D341Med (cell line): Measurements from ENCODE around the gene GDPD5.
"Not testable (repeated sequence)": the region's sequence is repeated elsewhere in the genome, so short reads cannot be mapped to it uniquely, and the experiment has no call there.

Source experiments
- DNase-seq: peaks from one replicate; pipeline ENCODE4 v3.0.0; 2012; ENCODE audit warnings: low spot score

The GDPD5 gene

DNA sequence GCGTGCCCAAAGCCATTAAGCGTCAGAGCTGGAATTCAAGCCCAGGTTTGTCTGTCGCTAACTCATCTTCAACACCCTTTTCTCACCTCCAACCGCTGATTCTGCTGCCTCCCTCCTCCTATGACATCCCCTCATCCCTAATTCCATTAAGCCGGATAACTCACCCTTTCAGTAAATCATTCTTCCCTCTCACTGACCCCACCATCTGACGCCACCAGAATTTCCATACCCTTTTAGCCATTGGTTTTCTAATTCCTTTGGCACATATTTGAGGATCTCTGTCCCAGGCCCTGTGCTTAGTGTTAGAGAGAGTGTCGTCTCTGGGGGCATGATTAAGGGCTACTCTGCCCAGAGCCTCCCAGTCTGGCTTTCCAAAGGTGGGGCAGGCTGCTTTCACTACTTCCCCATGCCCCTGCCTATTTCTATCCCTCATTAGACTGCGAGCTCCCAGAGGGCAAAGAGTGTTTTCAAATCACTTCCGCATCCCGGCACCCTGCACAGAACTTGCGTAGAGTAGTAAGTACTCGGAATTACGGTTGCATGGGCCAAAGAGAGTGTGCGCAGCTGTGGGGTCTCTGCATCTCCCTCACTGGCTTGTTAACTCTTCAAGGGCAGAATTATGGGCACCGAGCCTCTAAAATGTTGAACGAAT, 96.6 kb downstream of the GDPD5 start:
- no peak for DNase-seq

DNA sequence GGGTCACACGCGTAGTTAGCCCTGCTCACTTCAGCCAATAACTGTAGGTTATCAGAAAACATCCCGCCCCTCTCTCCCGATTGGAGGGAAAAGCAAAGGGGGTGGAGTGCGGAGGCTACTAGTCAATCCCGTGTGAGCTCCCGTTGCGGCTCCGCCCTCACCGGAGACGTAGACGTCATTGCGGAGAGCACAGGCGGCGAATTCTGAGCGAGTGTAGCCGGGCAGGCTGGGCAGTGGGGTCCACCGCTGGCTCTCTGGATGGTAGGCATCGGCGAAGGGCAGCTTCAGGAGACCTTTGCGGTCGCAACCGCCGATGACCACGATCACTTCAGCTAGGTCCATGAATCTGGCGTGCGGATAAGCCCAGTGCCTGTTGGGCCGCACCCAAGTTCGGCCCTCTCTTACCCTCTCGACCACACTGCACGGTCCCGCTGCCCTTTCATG, 97.4 kb downstream of the GDPD5 start:
- DNase-seq = peak; percentile 91

DNA sequence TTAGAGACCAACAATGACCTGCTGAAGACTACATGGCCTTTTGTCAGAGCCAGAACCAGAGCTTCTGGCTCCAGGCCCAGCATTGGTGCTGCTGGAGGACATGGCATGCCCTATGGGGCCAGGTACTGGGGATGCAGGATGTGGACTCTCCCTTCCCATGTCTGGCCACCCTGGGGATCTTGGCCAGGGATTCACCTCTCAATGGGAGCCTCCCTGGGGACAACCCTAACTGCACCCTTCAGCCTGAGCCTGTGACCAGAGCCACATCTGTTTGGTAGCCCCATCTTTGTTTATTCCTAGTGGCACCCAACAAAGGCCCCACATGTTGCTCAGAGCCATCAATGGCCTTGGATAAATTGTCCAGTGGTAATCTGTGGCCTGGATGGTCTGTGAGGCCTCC, 98.6 kb downstream of the GDPD5 start:
- DNase-seq = no peak

DNA sequence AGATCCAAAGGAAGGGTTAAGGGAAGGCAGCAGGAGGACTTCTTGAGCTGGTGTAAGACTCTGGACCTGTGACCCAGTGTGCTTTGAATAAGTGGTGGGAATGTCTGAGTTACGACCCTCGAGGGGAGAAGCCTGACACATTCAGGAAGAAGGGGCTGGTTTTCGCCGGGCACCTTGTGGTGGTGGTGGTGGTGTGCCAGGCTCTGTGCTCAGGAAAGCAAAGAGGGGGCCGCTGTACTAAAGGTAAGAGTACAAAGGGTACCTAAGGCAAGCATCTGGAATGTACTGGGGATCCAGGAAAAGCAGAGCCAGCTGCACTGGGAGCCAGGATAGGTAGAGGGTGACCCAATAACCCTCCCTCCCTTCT, 99.0 kb downstream of the GDPD5 start:
- DNase-seq = no peak

DNA sequence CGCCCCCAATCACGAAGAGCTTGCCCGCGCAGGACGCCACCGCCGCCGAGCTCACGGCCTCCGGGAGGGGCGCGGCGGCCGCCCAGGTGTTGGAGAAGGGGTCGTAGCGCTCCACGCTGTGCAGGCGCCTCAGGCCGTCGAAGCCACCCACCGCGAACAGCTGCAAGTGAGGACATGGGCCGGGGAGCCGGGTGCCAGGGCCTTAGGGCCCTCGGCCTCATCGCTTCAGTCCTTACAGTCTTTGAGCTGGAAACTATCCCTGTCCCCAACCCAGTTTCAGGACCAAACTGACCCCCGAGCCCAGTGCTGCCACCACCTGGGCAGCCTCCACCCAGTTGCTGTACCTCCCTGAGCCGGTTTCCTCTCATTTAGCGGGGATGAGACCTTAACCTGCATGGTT, 100.3 kb downstream of the GDPD5 start:
- no peak for DNase-seq

DNA sequence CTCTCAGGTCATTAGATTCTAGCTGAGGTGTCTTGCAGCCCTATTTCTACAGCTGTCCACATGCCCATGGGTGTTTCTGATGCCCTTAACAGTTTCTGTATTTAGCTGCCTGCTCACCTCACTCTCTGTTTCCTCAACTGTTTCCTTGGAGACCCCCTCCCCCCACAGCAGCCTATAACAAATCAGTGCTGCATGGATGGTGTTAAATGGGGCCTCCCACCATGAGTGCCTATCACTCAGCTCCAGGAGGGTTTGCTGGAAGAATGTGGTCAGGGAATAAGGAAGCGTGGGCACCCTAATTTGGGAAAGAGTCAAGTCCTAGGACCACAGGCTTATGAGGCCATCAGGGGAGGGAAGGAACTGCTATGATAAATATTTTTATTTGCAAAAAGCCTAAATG, 101.3 kb downstream of the GDPD5 start:
- DNase-seq = no peak

DNA sequence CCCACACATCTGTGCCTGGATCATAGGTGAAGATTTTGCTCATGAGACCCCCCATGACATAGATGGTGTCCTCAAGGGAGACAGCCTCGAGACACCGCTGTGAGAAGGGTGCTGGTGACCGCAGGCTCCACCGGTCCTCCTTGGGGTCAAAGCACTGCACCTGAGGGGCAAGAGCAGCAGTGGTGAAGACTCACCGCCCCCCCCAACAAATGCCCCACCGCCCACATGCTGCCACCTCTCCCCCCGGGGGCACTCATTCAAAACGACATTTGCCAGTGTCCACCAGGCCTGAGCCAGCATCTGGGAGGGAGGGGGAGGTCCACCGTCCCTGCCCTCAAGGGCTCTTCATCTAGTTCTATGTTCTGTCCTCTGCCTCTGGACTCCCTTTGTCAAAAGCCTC, 102.0 kb downstream of the GDPD5 start:
- DNase-seq = no peak

DNA sequence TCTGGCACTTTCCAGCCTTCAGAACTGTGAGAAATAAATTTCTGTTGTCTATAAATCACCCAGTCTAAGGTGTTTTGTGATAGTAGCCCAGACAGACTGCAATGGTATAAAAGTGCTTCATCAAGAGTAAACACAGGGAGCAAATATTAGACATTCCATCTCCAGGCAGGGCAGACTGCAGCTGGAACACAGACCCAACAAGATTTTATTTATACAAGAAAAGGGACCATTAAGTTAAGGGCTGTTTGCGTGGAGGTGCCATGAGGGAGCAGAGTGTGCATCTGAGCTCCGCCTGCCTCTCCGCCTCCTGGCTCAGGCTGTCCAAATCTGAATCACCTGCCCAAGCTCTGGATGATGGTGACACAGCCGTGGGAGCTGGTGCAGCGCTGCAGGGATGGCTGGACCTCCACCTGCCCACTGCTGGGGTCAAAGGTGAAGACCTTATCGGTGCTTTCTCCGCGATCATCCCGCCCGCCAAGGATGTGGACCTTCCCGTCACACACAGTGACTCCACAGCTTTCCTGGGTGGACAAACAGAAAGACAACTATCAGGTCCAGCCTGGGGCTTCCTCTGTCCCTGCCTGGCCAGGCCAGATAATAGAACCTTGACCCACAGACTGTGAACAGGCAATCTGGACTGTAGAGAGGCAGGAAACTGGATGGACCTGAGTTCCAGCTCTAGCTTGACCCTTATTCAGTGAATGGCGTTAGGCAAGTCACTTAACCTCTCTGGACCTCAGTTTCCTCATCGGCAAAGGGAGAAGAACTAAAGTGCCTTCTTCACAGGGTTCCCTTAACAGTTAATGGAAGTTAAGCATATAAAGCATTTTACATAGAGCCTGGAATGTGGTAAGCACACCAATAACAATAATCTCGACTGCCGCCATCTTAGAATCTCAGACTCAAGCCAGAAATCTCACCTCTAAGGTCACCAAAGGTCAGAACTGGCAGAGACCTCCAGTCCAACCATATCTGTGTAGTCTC, 103.2 kb downstream of the GDPD5 start:
- no peak for DNase-seq

DNA sequence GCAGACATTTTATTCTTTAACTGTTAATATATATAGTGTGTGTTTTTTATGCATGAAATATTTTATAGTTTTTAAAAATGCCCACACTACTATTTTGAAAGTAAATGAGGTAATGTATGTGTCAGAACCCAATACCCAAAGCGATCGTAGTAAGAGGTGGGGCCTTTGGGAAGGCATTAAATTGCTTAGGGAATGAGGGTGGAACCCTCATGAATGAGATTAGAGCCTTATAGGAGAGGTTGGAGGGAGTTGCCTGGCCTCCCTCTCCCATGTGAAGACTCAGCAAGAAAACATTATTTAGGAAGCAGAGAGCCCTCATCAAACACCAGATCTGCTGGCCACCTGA, 103.9 kb downstream of the GDPD5 start:
- DNase-seq = no peak

DNA sequence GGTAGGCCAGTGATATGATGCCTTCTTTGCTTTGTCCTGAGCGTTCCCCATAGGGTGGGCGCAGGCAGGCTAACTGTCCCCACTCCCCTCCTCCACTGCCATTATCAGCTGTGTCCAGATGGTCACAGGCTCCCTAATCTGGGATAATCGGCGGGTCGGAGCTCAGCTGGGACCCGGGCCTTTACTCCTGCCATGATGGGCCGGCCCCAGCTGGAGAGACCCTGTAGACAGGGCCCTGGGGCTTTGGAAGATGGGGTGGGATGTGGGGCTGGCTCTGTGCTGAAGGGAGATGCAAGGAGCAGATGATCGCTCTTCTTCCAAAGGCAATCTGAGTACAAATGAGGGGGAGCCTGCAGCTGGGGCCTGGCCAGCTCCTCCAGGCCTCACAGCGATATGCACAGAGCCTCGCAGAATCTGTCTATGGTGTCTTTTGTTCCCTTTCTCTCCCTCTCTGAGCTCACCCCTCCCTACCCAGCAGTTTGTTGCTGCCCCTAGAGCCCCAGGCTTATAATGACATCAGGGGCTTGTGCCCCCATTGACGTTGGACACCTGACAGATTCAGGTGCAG, 104.6 kb downstream of the GDPD5 start:
- DNase-seq = no peak

DNA sequence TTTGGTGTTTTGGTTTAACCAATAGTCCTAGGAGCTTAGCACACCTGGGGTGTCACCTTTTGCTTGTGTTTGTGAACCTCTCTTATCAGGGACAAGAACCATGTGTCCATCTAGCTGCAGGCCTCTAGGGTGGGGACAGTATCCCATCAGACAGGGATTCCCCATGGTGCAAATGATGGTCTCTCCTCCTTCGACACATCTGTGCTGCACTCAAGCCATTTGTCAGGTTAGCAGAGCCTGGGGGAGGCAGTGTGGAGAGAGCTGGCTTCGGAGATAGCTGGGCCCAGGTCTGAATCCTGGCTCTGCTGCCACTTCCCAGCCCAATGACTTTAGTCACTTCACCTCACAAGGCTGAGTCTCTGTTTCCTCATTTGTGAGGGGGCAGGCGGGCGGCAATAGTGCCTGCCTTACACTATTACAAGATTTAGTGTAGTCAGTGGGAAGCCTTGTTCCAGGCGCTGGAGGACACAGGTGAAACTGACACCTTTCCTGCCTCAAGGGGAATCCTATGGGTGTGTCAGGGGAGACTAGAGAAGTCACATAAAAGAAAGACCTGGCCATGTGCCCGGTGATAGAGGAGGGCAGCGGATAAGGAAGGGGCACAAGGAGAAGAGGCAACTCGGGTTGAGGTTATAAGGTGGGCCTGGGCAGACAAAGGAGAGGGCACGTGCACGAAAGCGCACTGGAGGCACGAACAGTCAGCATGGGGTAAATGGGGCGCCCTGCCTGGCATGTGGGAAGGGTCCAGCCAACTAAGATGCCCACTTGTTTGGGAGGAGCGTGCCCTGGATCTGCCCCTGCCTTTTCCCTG, 105.3 kb downstream of the GDPD5 start:
- DNase-seq = no peak

DNA sequence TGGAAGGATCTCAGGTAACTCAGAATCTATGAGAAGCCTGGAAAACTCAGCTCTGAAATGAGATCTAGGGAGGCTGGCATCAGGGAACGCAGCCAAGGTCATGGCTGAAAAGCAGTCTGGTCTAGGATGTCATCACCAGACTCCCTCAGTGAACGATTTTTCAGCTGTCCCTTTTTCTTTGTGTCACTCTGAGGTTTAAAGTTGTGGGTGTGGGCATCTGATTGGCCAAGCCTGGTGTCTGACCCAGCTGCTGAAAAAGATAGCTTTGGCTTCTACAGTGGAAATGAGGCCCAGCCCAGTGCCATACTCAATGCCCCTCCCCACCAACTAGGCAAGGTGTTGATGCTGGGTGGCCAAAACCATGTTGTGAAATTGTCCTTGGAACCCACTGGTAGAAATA, 111.9 kb downstream of the GDPD5 start:
- no peak for DNase-seq

DNA sequence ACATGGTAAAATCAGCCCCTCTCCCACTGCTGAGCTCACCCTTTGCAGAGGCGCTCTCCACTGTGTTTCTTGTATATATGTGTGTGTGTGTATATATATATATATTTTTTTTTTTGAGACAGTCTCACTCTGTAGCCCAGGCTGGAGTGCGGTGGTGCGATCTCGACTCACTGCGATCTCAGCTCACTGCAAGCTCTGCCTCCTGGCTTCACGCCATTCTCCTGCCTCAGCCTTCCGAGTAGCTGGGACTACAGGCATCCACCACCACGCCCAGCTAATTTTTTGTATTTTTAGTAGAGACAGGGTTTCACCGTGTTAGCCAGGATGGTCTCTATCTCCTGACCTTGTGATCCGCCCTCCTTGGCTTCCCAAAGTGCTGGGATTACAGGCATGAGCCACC, 112.6 kb downstream of the GDPD5 start:
- DNase-seq = not testable (repeated sequence)

DNA sequence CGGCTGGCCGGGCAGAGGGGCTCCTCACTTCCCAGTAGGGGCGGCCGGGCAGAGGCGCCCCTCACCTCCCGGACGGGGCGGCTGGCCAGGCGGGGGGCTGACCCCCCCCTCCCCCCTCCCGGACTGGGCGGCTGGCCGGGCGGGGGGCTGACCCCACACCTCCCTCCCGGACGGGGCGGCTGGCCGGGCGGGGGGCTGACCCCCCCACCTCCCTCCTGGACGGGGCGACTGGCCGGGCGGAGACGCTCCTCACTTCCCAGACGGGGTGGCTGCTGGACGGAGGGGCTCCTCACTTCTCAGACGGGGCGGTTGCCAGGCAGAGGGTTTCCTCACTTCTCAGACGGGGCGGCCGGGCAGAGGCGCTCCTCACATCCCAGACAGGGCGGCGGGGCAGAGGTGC, 115.8 kb downstream of the GDPD5 start:
- not testable (repeated sequence) for DNase-seq

DNA sequence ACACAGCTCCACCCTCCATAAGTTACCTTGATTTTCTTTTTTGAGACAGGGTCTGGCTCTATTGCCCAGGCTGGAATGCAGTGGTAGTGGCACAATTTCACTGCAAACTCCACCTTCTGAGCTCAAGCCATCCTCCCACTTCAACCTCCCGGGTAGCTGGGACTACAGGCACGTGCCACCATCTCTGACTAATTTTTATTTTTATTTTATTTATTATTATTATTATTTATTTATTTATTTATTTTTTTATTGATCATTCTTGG, 116.9 kb downstream of the GDPD5 start:
- no peak for DNase-seq

DNA sequence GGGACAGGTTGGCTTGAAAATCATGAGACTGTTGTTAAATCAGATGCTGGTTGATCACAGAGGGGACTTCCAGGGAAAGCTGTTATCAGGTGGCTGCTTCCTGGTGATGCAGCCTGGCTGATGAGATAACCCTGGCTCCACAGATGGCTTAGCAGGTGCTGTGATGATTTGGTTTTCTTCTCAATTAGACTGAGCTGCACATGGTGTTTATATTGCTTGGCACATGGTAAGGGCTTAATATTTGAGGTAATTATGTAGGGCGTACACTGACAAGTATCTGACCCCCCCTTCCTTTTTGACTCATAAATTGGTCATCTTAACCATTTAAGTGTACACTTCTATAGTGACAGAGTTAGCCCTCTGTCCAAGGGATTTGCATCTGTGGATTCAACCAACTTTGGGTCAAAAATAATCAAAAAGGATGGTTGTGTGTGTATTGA, 119.4 kb downstream of the GDPD5 start:
- peak; percentile 63 for DNase-seq

DNA sequence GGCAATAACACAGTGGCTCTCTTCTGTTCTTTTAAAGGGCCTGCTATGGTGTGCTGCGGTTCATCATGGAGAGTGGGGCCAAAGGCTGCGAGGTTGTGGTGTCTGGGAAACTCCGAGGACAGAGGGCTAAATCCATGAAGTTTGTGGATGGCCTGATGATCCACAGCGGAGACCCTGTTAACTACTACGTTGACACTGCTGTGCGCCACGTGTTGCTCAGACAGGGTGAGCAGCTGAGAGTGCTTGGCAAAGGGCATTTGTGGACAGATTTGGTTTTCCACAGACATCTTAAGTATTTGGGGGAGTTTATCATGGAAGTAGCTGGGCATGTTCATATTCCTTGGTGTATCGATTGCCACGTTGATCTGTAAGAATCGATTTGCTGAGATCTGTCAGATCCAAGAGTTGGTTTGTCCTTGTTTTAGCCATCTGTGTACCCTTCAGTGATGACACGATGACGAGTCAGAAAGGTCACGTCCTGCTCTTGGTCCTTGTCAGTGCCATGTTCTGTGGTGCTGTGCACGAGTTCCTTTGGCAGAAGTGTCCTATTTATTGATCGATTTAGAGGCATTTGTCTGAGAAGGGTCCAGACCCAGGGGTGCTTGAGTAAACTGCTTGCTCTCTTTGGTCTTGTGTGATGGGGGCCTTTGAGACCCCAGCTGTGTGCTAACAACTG, 121.6 kb downstream of the GDPD5 start:
- DNase-seq = no peak

DNA sequence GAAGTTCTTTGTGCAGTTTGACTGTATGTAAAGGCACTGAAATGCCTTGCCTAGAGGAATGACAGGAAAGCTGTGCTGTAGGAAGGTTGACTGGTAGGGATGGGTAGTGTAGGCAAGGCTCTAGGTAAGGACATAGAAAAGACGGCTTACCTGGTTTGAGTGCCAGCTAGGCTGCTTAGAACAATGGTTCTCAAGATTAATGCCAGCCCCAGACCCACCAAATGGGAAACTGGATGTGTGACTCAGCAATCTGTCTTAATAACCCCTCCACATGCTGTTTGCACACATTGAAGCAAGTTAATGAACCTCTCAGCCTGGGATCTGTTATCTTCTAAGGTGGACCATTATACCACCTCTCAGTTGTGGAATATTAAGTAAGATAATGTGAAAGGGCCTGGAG, 122.7 kb downstream of the GDPD5 start:
- DNase-seq = no peak

DNA sequence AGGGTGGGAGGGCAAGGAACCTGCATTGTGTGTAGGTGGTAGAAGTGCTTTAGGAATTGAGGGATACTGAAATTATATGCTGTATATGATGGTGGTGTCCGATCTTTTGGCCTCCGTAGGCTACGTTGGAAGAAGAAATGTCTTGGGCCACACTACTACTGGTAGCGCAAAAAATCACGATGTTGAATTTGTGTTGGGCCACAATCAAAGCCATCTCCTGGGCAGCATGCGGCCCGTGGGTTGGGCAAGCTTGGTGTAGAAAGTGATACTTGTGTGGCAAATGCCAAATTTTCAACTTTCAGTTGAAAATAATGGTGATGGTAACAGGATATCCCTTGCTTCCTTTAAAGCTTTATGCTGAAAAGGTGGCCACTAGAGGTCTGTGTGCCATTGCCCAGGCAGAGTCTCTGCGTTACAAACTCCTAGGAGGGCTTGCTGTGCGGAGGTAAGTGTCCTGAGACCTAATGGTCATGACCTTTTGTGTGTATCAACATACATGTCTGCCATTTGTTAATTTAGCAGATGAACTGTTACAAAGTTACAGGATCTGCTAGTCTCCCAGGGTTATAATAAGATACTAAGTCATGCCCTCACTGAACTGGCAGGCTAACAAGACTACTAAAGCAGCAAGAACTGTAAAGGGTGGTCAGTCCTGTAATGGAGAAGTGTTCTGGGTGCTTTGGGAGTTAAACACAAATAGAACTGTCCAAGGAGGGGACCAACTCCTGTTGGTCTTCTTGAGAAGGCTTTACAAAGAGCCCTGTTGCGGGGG, 123.6 kb downstream of the GDPD5 start:
- no peak for DNase-seq

DNA sequence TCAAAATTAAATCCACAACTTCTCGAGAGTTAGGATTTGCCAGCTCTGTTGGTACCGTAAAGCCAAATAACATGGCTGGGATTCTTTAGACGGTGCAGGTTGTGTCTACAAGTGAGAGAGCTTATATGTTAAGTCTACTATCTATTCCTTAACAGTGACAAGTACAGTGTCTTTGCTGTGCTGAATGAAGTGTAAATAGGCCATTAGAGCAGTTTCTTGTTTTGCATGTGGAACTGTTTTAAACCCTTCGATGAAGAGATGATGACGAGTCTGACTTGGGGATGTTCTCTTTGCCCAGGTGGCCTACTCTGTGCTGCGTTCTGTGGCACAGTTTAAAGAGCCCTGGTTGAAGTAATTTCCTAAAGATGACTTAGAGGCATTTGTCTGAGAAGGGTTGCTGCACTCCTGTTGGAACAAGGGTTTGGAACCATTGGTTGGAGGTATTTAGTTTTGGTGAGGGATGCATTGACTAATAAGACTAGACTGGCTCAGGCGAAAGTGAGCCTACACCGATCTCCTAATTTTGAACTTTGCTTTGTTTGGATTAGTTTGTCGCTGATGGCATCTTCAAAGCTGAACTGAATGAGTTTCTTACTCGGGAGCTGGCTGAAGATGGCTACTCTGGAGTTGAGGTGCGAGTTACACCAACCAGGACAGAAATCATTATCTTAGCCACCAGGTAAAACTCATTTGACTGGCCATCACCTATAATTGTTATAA, 125.4 kb downstream of the GDPD5 start:
- no peak for DNase-seq
